ENCODE results near the gene SLC7A6.

DNA sequence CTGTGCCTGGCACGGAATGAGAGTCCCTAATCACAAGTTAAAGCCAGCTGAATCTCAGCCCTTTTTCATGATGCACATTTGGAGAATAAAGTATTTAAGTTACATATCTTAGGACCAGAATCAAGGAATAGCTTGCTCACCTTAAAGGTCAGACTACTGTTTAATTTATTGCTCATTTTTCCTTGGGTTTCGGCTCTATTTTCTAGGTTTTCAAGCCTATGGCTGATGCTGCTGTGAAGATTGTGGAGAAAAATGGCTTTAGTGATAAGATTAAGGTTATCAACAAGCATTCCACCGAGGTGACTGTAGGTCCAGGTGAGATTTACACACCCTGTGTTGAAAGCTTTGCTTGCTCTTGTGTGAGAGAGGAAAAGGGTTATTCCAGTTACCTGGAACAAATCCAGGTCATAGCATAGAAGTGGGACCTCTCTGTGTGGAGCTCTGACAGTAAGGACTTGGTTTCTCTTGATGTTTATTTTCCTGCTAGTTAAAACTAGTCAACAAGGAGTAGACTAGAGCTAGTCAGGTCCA, 64.6 kb downstream of the SLC7A6 start:
- no peak for TF ChIP-seq CTCF (IDR thresholded peaks at IDR 0.05)
- TF ChIP-seq POLR2A (IDR thresholded peaks at IDR 0.05): no peak
